MCF 10A (cell line): ENCODE data around the gene RERG. TPM values are rescaled to one million over a fixed set of nuclear protein-coding genes. Genes with fewer than 3 reads are reported as not detected.

Source experiments
- BruUV-seq: library from RNA; stranded (reverse); fragments of 400-500 nt; replicated peaks from 2 replicates; lab custom pipeline; 2021; lab: Mats Ljungman, UMichigan
- CTCF ChIA-PET: fragments of 300-600 bp; sonication (Branson Sonifier 250); formaldehyde crosslinking; extraction: SDS; loops from one replicate; lab custom pipeline; 2021; ENCODE audit warnings: antibody characterized with exemption, inconsistent platforms; lab: Yijun Ruan, JAX
- POLR2A ChIA-PET: fragments of 300-600, 350-650 bp; sonication (Branson Sonifier 250); formaldehyde crosslinking; extraction: SDS; loops from one replicate; lab custom pipeline; 2020; ENCODE audit warnings: antibody characterized with exemption, inconsistent platforms; lab: Yijun Ruan, JAX
- DNase-seq: peaks from one replicate; pipeline ENCODE4 v3.0.0-alpha.2; 2018; ENCODE audit not compliant: unreplicated experiment
- H3K27ac Mint-ChIP-seq: one replicate; pipeline ENCODE4 v1.8.0; 2022; ENCODE audit warnings: mild to moderate bottlenecking, low read depth, mixed read lengths; ENCODE audit not compliant: unreplicated experiment
- H3K27me3 Mint-ChIP-seq: one replicate; pipeline ENCODE4 v1.8.0; 2022; ENCODE audit warnings: mixed read lengths; ENCODE audit not compliant: insufficient read depth, unreplicated experiment
- H3K36me3 Mint-ChIP-seq: one replicate; pipeline ENCODE4 v1.8.0; 2022; ENCODE audit warnings: mild to moderate bottlenecking, moderate library complexity, mixed read lengths; ENCODE audit not compliant: insufficient read depth, unreplicated experiment
- H3K4me1 Mint-ChIP-seq: one replicate; pipeline ENCODE4 v1.8.0; 2022; ENCODE audit warnings: mixed read lengths; ENCODE audit not compliant: insufficient read depth, unreplicated experiment
- H3K4me3 Mint-ChIP-seq: one replicate; pipeline ENCODE4 v1.8.0; 2022; ENCODE audit warnings: mild to moderate bottlenecking, moderate library complexity, mixed read lengths; ENCODE audit not compliant: unreplicated experiment
- H3K9me3 Mint-ChIP-seq: one replicate; pipeline ENCODE4 v1.8.0; 2022; ENCODE audit warnings: mixed read lengths; ENCODE audit not compliant: unreplicated experiment
- intact Hi-C: fragments of 100-400 bp; cut with micrococcal nuclease; formaldehyde crosslinking; loops from 2 replicates; pipeline ENCODE4 v1.14.1; 2022
- total RNA-seq: library from RNA; stranded (reverse); gene quantifications from 2 replicates; pipeline ENCODE4 v1.2.3, GENCODE V29; 2022
- TF ChIP-seq, protein P1 (sequence below): fragments of 200-600 bp; IDR thresholded peaks from one replicate; pipeline ENCODE4 v1.8.0; 2022; ENCODE audit warnings: antibody characterized with exemption, mild to moderate bottlenecking; ENCODE audit not compliant: unreplicated experiment

RERG gene
- total RNA-seq, 1 experiment from 2014 or later, result 16.5 TPM

DNA sequence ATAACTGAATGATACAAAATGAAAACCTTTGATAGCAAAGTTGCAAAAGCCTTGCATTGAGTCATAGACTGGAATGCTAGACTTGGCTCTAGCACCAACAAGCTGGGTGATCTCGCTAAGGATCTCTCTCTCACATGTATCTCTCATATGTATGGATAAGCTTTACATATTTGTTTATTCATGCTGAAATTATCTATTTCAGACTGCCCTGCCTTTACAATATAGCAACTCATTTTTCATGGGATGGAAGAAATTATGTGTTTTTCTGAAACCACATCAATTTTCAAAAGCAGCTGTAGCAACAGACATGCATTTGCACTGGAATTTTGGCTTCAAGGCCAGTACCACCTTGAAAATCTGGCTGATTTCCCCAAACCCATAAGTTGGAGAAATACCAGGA lies 11.4 kb downstream of the RERG start:
- TF ChIP-seq, protein P1, sequence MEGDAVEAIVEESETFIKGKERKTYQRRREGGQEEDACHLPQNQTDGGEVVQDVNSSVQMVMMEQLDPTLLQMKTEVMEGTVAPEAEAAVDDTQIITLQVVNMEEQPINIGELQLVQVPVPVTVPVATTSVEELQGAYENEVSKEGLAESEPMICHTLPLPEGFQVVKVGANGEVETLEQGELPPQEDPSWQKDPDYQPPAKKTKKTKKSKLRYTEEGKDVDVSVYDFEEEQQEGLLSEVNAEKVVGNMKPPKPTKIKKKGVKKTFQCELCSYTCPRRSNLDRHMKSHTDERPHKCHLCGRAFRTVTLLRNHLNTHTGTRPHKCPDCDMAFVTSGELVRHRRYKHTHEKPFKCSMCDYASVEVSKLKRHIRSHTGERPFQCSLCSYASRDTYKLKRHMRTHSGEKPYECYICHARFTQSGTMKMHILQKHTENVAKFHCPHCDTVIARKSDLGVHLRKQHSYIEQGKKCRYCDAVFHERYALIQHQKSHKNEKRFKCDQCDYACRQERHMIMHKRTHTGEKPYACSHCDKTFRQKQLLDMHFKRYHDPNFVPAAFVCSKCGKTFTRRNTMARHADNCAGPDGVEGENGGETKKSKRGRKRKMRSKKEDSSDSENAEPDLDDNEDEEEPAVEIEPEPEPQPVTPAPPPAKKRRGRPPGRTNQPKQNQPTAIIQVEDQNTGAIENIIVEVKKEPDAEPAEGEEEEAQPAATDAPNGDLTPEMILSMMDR, result no peak
- POLR2A ChIA-PET, result interaction anchor here (0.7 to 1.8 kb wide), 7 partner anchors 12 to 370 kb away, joined by 3 to 9 read pairs (median 6); partner anchors contain the start of gene RERG
- H3K4me1 Mint-ChIP-seq, result peaks cover 39% of the 10 kb centered on the region
- DNase-seq, result peak; percentile 79
- H3K27ac Mint-ChIP-seq, result peak overlapping the region; percentile 81
- intact Hi-C loops, result no loop called here
- peaks cover 13% of the 10 kb centered on the region for H3K36me3 Mint-ChIP-seq
- no peaks in the 10 kb centered on the region for H3K9me3 Mint-ChIP-seq
- no TSS peak for BruUV-seq
- H3K27me3 Mint-ChIP-seq, result no peaks in the 10 kb centered on the region
- H3K4me3 Mint-ChIP-seq, result peak overlapping the region; percentile 48
- CTCF ChIA-PET, result interaction anchor here (0.8 to 1.8 kb wide), 4 partner anchors 8 to 60 kb away, joined by 4 to 7 read pairs (median 4); no protein-coding TSS in a partner anchor

DNA sequence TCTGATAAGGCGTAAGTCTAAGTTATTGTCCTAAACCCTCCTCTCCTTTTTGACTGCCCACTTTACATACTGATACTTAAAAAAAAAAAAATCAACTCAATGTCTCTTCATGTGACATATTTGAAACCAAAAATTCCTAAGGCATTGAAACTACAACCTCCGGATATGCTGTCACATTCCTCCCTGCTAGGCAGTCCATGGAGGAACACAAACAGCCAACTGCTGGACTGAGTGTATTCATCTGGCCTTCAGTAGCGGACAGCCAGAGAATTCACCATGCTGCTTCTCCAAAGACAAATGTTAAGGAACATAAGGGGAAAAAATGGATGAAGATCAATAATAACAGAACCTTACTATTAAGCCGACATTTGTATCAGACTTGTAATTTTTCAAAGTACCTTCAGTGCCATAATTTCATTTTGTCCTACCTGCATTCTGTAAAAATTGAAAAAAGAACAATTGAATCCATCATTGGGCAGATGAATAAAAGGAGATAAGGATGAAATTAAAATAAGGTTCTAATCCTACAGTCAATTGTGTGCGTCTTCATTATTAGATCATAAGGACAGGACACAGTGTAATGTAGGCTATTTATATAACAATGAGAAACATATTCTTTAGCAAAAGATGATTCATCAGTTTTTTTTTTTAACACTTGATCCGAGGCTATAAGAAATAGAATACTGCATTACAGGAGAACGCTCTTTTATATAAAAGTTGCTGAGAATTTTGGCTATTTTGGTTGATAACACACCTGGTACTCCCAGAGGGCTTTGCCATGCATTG lies 12.2 kb downstream of the RERG start:
- peaks cover 13% of the 10 kb centered on the region for H3K36me3 Mint-ChIP-seq
- TF ChIP-seq, protein P1, result no peak
- intact Hi-C loops, result no loop called here
- POLR2A ChIA-PET, result interaction anchor here (0.6 to 1.8 kb wide), 11 partner anchors 8 to 65 kb away, joined by 3 to 9 read pairs (median 5); partner anchors contain the start of gene RERG
- peak overlapping the region; percentile 48 for H3K4me3 Mint-ChIP-seq
- H3K27ac Mint-ChIP-seq, result peak overlapping the region; percentile 81
- H3K9me3 Mint-ChIP-seq, result no peaks in the 10 kb centered on the region
- no TSS peak for BruUV-seq
- H3K27me3 Mint-ChIP-seq, result no peaks in the 10 kb centered on the region
- CTCF ChIA-PET, result interaction anchor here (0.6 to 1.8 kb wide), 13 partner anchors 9 to 126 kb away, joined by 3 to 8 read pairs (median 4); no protein-coding TSS in a partner anchor
- peaks cover 34% of the 10 kb centered on the region for H3K4me1 Mint-ChIP-seq
- DNase-seq, result peak; percentile 42

DNA sequence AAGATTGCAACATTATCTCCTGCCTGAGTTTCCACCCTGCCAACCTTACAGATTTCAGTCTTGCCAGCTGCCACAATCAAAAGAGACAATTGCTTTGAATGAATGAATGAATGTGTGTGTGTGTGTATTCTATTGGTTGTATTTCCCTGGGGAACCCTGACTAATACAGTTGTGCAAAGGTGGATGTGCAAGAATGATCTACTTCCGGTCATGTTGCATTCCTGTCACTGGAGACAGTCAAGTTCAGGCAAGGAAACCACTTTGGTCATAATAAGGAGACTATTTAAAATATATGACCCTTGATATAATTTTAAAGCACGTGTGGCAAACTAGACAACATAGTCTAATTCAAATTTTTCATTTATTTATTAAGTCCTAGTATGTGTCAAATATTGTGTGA lies 13.1 kb downstream of the RERG start:
- DNase-seq, result peak; percentile 72
- ChIA-PET POLR2A (interaction anchor here (0.6 to 1.4 kb wide), 9 partner anchors 9 to 384 kb away, joined by 3 to 6 read pairs (median 4); no protein-coding TSS in a partner anchor), CTCF (interaction anchor here (0.5 to 1.7 kb wide), 11 partner anchors 12 to 836 kb away, joined by 3 to 8 read pairs (median 4); no protein-coding TSS in a partner anchor)
- H3K9me3 Mint-ChIP-seq, result no peaks in the 10 kb centered on the region
- no TSS peak for BruUV-seq
- H3K4me1 Mint-ChIP-seq, result peaks cover 31% of the 10 kb centered on the region
- peaks cover 13% of the 10 kb centered on the region for H3K36me3 Mint-ChIP-seq
- H3K4me3 Mint-ChIP-seq, result no peak overlapping the region
- intact Hi-C loops, result no loop called here
- peak overlapping the region; percentile 81 for H3K27ac Mint-ChIP-seq
- no peaks in the 10 kb centered on the region for H3K27me3 Mint-ChIP-seq
- TF ChIP-seq, protein P1, result peak; percentile 35

DNA sequence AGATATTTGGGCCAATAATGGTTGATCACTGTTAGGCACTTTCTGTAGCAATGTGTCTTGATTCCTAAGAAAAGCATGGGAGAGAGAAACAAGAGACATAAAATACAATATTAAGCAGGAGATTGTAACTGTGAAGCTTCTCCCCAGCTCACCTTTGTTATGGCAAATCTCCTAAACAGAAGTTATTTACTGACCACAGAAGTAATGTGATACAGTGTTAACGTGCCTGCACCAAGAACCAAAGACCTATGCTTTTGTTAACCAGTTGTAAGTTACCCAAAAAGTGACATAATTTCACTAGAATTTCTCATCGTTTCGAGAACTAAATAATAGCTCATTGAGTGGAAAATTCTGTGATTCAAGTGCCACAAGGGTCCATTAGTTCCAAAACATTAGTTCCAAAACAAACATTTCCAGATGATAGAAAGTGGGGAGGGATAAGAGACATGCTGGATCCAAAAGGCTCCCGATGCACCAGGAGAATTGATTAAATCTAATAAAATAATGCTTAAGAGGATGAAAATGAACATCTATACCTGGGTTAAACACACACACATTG lies 14.3 kb downstream of the RERG start:
- TF ChIP-seq, protein P1, result no peak
- H3K36me3 Mint-ChIP-seq, result peaks cover 13% of the 10 kb centered on the region
- H3K27ac Mint-ChIP-seq, result no peak overlapping the region
- ChIA-PET POLR2A (interaction anchor here (0.7 to 1.2 kb wide), 4 partner anchors 11 to 53 kb away, joined by 3 to 4 read pairs (median 4); no protein-coding TSS in a partner anchor), CTCF (interaction anchor here (0.6 to 2.0 kb wide), 10 partner anchors 14 to 197 kb away, joined by 3 to 12 read pairs (median 4); partner anchors contain the start of gene RERG)
- H3K27me3 Mint-ChIP-seq, result no peaks in the 10 kb centered on the region
- H3K4me1 Mint-ChIP-seq, result peaks cover 31% of the 10 kb centered on the region
- intact Hi-C loops, result no loop called here
- H3K9me3 Mint-ChIP-seq, result no peaks in the 10 kb centered on the region
- BruUV-seq, result no TSS peak
- no peak overlapping the region for H3K4me3 Mint-ChIP-seq
- no peak for DNase-seq
